Neural cell (in vitro differentiated cells): ENCODE data around the gene GNA15. TPM values are rescaled to one million over a fixed set of nuclear protein-coding genes. Genes with fewer than 3 reads are reported as not detected.

Experiments used
- H2AFZ ChIP-seq: fragments of 200-600, 300-800 bp; sonication (generic), shearing (Covaris generic); 2 replicates; pipeline ENCODE4 v1.6.0; 2014; ENCODE audit warnings: low read depth, mild to moderate bottlenecking, antibody characterized with exemption, low read length, moderate library complexity
- H3F3A ChIP-seq: fragments of 200-600 bp; shearing (Covaris generic); 2 replicates; pipeline ENCODE4 v1.6.1; 2016; ENCODE audit warnings: mild to moderate bottlenecking, moderate library complexity, mixed read lengths, antibody characterized with exemption, low read length; ENCODE audit not compliant: insufficient read depth, poor library complexity, severe bottlenecking
- H3K27ac ChIP-seq: fragments of 200-600, 300-800 bp; sonication (generic), shearing (Covaris generic); 2 replicates; pipeline ENCODE4 v1.5.1; 2014; ENCODE audit warnings: mild to moderate bottlenecking, low read length, moderate library complexity
- H3K27me3 ChIP-seq: fragments of 300-800, 200-600 bp; sonication (generic), shearing (Covaris generic); 2 replicates; pipeline ENCODE4 v1.6.0; 2014; ENCODE audit warnings: mild to moderate bottlenecking, low read depth, low read length, moderate library complexity; ENCODE audit not compliant: insufficient read depth
- H3K36me3 ChIP-seq: fragments of 300-800, 200-600 bp; sonication (generic), shearing (Covaris generic); 2 replicates; pipeline ENCODE4 v1.5.1; 2014; ENCODE audit warnings: mild to moderate bottlenecking, antibody characterized with exemption, low read length, moderate library complexity; ENCODE audit not compliant: insufficient read depth
- H3K4me2 ChIP-seq: fragments of 300-800, 200-600 bp; sonication (generic), shearing (Covaris generic); 2 replicates; pipeline ENCODE4 v1.6.0; 2014; ENCODE audit warnings: mild to moderate bottlenecking, low read length
- H3K4me3 ChIP-seq: fragments of 300-800, 200-600 bp; sonication (generic), shearing (Covaris generic); 2 replicates; pipeline ENCODE4 v1.5.1; 2014; ENCODE audit warnings: mild to moderate bottlenecking, low read length, moderate library complexity
- H3K79me2 ChIP-seq: fragments of 200-600 bp; shearing (Covaris generic); replicated peaks from 2 replicates; pipeline ENCODE4 v1.6.0; 2014; ENCODE audit warnings: mild to moderate bottlenecking, low read length, moderate library complexity; ENCODE audit not compliant: insufficient read depth
- H3K9ac ChIP-seq: fragments of 300-800, 200-600 bp; sonication (generic), shearing (Covaris generic); 2 replicates; pipeline ENCODE4 v1.6.1; 2016; ENCODE audit warnings: mild to moderate bottlenecking, low read length, mixed read lengths
- H3K9me2 ChIP-seq: fragments of 200-600 bp; shearing (Covaris generic); 2 replicates; pipeline ENCODE4 v1.6.1; 2016; ENCODE audit warnings: mild to moderate bottlenecking, low read length, mixed read lengths; ENCODE audit not compliant: insufficient read depth
- H3K9me3 ChIP-seq: fragments of 200-600, 300-800 bp; sonication (generic), shearing (Covaris generic); 2 replicates; pipeline ENCODE4 v1.6.1; 2016; ENCODE audit warnings: mild to moderate bottlenecking, mixed run types, low read length, moderate library complexity, mixed read lengths
- H4K20me1 ChIP-seq: fragments of 200-600 bp; shearing (Covaris generic); 2 replicates; pipeline ENCODE4 v1.6.1; 2016; ENCODE audit warnings: mild to moderate bottlenecking, mixed run types; ENCODE audit not compliant: insufficient read depth
- EP300 ChIP-seq: fragments of 450-650 bp; conservative IDR thresholded peaks from 2 replicates; pipeline ENCODE4 v1.6.1; 2014; ENCODE audit warnings: antibody characterized with exemption, mild to moderate bottlenecking, moderate library complexity; ENCODE audit not compliant: poor library complexity, severe bottlenecking
- EZH2 ChIP-seq: fragments of 200-600, 300-800 bp; shearing (Covaris generic), sonication (generic); IDR thresholded peaks from 2 replicates; pipeline ENCODE4 v1.6.1; 2014; ENCODE audit warnings: antibody characterized with exemption, low read length, borderline replicate concordance, mild to moderate bottlenecking; ENCODE audit not compliant: insufficient read depth, poor library complexity, severe bottlenecking
- MXI1 ChIP-seq: fragments of 450-650 bp; conservative IDR thresholded peaks from 2 replicates; pipeline ENCODE4 v1.6.1; 2014; ENCODE audit warnings: antibody characterized with exemption, mild to moderate bottlenecking; ENCODE audit not compliant: poor library complexity, severe bottlenecking
- POLR2AphosphoS5 ChIP-seq: IDR thresholded peaks from 2 replicates; pipeline ENCODE4 v1.6.1; 2012
- RAD21 ChIP-seq: fragments of 450-650 bp; conservative IDR thresholded peaks from 2 replicates; pipeline ENCODE4 v1.6.1; 2014; ENCODE audit warnings: antibody characterized with exemption, mild to moderate bottlenecking, moderate library complexity
- REST ChIP-seq: IDR thresholded peaks from 2 replicates; pipeline ENCODE4 v1.6.1; 2012; ENCODE audit warnings: borderline replicate concordance
- SMC3 ChIP-seq: fragments of 450-650 bp; conservative IDR thresholded peaks from 2 replicates; pipeline ENCODE4 v1.6.1; 2014; ENCODE audit warnings: antibody characterized with exemption, mild to moderate bottlenecking, moderate library complexity; ENCODE audit not compliant: poor library complexity
- TAF1 ChIP-seq: IDR thresholded peaks from 2 replicates; pipeline ENCODE4 v1.6.1; 2012; ENCODE audit warnings: low read depth
- polyA plus RNA-seq: library from polyadenylated mRNA; depleted of rRNA; stranded (reverse); fragments of >200 nt; gene quantifications from 2 replicates; pipeline ENCODE4 v1.2.3, GENCODE V29; 2014
- TF ChIP-seq, protein P1 (sequence below): fragments of 450-650 bp; IDR thresholded peaks from 2 replicates; pipeline ENCODE4 v1.5.1; 2014; ENCODE audit warnings: antibody characterized with exemption, mild to moderate bottlenecking, moderate library complexity; ENCODE audit not compliant: poor library complexity, severe bottlenecking

The GNA15 gene
- polyA plus RNA-seq, 1 donor from 2014 or later, result not detected

DNA sequence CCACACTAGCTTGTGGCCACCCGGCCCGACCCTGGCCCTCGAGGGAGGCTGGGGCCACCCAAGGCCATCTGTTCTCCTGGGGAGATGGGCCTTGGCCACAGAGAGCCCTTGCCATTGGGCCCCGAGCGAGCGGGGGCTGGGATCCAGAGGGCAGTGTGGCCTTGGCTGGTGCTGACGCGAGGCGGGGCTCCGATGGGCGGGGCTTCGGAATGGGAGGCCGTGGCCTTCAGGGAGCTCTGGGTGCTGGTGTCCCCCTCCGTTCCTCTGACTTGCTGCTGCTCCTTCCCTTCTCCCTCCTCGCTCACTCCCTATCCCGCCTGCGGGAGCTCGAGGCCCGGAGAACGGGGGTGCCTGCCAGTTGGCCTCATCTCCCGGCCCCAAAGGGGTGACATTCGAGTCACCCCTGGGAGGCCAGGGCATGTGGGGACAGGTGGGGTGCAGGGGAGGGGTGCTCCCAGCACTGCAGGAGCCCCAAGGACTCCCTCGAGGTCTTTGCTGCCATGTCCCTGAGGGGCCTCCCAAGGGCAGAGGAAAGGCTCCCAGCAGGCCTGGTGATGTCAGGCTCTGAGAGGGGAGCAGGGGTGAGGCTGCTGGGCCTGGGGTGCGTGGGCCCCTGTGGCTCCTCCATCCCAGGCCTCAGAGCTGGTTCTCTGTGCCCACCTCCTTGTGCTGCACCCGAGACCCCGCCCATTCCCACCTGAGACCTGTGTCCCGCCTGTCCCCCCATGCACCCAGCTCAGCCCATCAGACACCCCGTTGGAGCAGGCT lies 54.1 kb downstream of the GNA15 start:
- Histone ChIP-seq H3K79me2 (peaks cover 10% of the 10 kb centered on the region), H3K4me3 (no peak overlapping the region), H3K9me2 (no peaks in the 10 kb centered on the region), H3F3A (no peaks in the 10 kb centered on the region), H3K27me3 (no peaks in the 10 kb centered on the region), H3K27ac (no peak overlapping the region), H2AFZ (no peak overlapping the region), H3K36me3 (no peaks in the 10 kb centered on the region), H4K20me1 (no peaks in the 10 kb centered on the region), H3K4me2 (no peak overlapping the region), H3K9me3 (no peaks in the 10 kb centered on the region), H3K9ac (no peak overlapping the region)
- TF ChIP-seq SMC3, result no peak
- TF ChIP-seq RAD21, result no peak
- no peak for TF ChIP-seq MXI1
- no peak for TF ChIP-seq TAF1
- TF ChIP-seq POLR2AphosphoS5, result no peak
- TF ChIP-seq EP300, result no peak
- TF ChIP-seq REST, result no peak
- TF ChIP-seq EZH2, result no peak
- TF ChIP-seq, protein P1, sequence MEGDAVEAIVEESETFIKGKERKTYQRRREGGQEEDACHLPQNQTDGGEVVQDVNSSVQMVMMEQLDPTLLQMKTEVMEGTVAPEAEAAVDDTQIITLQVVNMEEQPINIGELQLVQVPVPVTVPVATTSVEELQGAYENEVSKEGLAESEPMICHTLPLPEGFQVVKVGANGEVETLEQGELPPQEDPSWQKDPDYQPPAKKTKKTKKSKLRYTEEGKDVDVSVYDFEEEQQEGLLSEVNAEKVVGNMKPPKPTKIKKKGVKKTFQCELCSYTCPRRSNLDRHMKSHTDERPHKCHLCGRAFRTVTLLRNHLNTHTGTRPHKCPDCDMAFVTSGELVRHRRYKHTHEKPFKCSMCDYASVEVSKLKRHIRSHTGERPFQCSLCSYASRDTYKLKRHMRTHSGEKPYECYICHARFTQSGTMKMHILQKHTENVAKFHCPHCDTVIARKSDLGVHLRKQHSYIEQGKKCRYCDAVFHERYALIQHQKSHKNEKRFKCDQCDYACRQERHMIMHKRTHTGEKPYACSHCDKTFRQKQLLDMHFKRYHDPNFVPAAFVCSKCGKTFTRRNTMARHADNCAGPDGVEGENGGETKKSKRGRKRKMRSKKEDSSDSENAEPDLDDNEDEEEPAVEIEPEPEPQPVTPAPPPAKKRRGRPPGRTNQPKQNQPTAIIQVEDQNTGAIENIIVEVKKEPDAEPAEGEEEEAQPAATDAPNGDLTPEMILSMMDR, result no peak

GRCh38 chr19:3190470-3190770 lies 54.6 kb downstream of the GNA15 start:
- H3K9ac ChIP-seq, result no peak overlapping the region
- H3K79me2 ChIP-seq, result peaks cover 10% of the 10 kb centered on the region
- no peak overlapping the region for H2AFZ ChIP-seq
- H4K20me1 ChIP-seq, result no peaks in the 10 kb centered on the region
- H3K9me2 ChIP-seq, result no peaks in the 10 kb centered on the region
- no peak overlapping the region for H3K27ac ChIP-seq
- TF ChIP-seq EP300 (no peak), EZH2 (no peak), MXI1 (no peak), REST (no peak), SMC3 (no peak), TAF1 (no peak), RAD21 (no peak), POLR2AphosphoS5 (no peak)
- TF ChIP-seq, protein P1, result no peak
- H3K36me3 ChIP-seq, result no peaks in the 10 kb centered on the region
- no peak overlapping the region for H3K4me3 ChIP-seq
- no peaks in the 10 kb centered on the region for H3K27me3 ChIP-seq
- H3K9me3 ChIP-seq, result no peaks in the 10 kb centered on the region
- no peaks in the 10 kb centered on the region for H3F3A ChIP-seq
- H3K4me2 ChIP-seq, result no peak overlapping the region
